IPS-20b (cell line): ENCODE measurements around the gene NDST1.
"Not testable (repeated sequence)": the region's sequence is repeated elsewhere in the genome, so short reads cannot be mapped to it uniquely, and the experiment has no call there.

Source experiments
- H3K27ac ChIP-seq: one replicate; pipeline ENCODE4 v1.5.1; 2013; ENCODE audit warnings: low read length
- H3K27me3 ChIP-seq: 2 replicates; pipeline ENCODE4 v1.6.1; 2013; ENCODE audit warnings: mild to moderate bottlenecking, low read length, inconsistent platforms; ENCODE audit not compliant: insufficient read depth
- H3K36me3 ChIP-seq: 2 replicates; pipeline ENCODE4 v1.6.1; 2013; ENCODE audit warnings: low read depth, mild to moderate bottlenecking, inconsistent platforms, low read length, moderate library complexity; ENCODE audit not compliant: insufficient read depth
- H3K4me1 ChIP-seq: 2 replicates; pipeline ENCODE4 v1.6.1; 2013; ENCODE audit warnings: mild to moderate bottlenecking, control low read depth, inconsistent platforms, low read length, moderate library complexity; ENCODE audit not compliant: insufficient read depth
- H3K4me3 ChIP-seq: 2 replicates; pipeline ENCODE4 v1.5.1; 2013; ENCODE audit warnings: mild to moderate bottlenecking, low read length, inconsistent platforms
- H3K9ac ChIP-seq: 2 replicates; pipeline ENCODE4 v1.6.1; 2013; ENCODE audit warnings: low read depth, mild to moderate bottlenecking, inconsistent platforms, low read length, moderate library complexity
- H3K9me3 ChIP-seq: 2 replicates; pipeline ENCODE4 v1.6.1; 2013; ENCODE audit warnings: mild to moderate bottlenecking, low read depth, low read length, inconsistent platforms; ENCODE audit not compliant: insufficient read depth

Gene NDST1

DNA sequence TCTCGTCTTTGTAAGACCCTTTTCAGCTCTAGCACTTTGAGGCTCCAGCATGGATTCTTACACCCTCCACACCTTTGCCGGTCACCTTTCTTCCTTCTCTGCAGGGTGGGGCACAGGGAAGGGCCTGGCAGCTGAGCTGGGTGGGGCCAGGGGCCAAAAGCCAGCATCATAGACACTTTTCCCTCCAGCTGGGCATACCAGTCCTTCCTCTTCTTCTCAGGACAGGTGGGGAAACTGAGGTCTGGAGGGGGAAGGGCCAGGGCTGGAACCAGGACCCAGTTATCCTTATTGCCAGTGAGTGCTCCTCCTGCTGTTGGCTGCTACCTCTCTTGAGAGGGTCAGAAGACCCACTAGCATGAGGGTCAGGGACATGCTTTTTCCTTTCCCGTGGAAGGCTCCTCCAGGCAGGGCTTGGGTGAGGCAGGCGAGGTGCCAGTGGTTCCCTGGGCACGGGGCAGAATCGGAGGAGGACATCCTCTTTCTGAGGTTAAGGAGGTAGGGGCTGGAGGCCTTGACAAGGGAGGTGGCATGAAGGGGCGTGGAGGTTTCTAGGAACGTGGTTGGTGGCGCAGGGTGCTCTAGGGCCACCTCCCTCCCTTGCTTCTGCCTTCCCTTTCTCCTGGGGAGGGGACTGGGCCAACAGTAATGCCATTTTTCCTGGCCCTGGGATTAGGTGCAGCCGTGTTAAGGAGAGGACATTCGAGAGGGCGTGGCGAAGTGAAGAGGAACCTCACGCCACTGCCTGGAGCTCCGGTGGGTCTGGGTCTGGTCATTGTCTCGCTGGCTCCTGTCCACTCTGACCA, at the start of gene NDST1:
Gene NDST1 (plus strand): TSS at position 658 of the 803 bp plus-strand sequence. CDS start 13,124 bp downstream, outside the sequence.
- Histone ChIP-seq H3K9me3 (no peaks in the 10 kb centered on the region), H3K27ac (no peak within 1 kb of the TSS), H3K27me3 (no peaks in the 10 kb centered on the region), H3K9ac (no peak within 1 kb of the TSS; the same call in 1 of the 2 replicates), H3K4me1 (peaks cover 30% of the 10 kb centered on the region), H3K36me3 (no peaks in the 10 kb centered on the region), H3K4me3 (no peak within 1 kb of the TSS)

DNA sequence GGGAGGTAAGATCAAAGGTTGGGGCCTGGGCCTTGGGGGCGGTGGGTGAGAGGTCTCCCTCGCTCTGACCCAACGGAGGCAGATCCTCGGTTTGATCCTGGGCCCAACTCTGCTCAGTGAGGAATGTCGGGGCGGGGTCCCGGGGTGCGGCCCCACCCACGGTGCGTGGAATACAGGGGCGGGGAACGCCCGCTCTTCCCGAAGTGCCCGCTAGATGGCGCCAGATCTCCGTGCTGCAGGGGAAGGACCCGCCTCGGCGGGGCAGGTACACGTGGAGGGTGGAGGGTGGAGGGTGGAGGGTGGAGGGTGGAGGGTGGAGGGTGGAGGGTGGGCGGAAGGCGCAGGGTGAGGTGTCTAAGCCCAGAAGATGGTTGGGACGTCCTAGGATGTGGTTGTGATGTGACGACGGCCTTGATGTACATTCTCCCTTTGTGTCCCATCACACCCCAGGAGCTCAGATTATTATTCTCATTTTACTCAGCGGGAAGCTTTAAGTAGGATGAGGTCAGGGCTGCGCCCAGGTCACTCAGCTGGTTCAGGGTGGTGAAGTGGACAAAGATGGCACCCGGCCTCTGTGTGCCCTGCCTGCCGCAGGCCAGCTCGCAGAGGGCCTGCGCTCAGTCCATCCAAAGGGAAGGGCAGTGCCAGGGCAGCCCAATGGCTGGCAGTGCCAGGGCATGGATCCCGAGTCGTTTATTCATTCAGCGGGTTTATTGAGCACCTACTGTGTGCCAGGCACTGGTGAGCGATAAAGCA, 49.0 kb upstream of the NDST1 start:
- H3K9ac ChIP-seq, result no peak overlapping the region
- no peak overlapping the region for H3K4me3 ChIP-seq
- H3K36me3 ChIP-seq, result no peaks in the 10 kb centered on the region
- no peaks in the 10 kb centered on the region for H3K27me3 ChIP-seq
- H3K4me1 ChIP-seq, result peaks cover 23% of the 10 kb centered on the region
- H3K9me3 ChIP-seq, result no peaks in the 10 kb centered on the region
- H3K27ac ChIP-seq, result no peak overlapping the region

DNA sequence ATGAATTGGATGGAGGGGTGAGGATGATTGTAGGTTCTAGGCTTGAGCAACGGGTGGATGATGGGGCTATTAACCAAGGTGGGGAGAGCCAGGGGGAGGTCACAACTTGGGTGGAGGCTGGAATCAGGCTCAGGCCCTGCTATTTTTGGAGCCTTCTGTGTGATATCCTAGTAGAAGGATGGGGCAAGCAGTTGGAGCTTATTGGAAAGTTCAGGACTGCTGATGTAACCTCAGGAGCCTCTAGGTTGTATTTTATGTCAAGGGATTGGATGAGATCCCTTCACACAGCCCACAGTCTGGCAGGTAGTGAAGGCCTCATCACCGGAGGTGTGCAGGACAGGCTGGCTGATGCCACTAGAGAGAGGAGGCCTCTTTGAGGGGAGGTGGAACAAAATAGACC, 47.1 kb upstream of the NDST1 start:
- H3K36me3 ChIP-seq, result no peaks in the 10 kb centered on the region
- H3K9me3 ChIP-seq, result no peaks in the 10 kb centered on the region
- H3K9ac ChIP-seq, result no peak overlapping the region
- no peak overlapping the region for H3K27ac ChIP-seq
- H3K27me3 ChIP-seq, result no peaks in the 10 kb centered on the region
- H3K4me3 ChIP-seq, result no peak overlapping the region
- peaks cover 28% of the 10 kb centered on the region for H3K4me1 ChIP-seq

DNA sequence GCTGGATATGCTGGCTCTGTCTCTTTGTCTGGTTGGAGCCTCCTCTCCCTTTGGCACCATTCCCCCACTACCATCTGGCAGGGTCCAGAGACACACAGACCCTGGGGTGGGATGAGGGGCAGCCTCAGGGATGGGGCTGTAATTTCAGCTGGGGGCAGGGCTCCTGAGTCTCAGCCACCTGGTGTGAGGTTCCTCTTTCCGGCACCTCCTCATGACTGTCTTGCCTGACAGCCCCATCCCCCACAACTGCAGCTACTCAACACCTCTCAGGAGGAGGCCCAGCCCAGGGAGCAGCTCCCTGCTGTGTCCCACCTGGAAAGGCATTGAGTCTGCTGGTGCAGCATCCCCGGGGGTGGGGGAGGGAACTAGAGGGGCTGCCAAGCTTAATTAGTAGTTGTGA, 46.7 kb upstream of the NDST1 start:
- Histone ChIP-seq H3K4me1 (peaks cover 28% of the 10 kb centered on the region), H3K27ac (no peak overlapping the region), H3K27me3 (no peaks in the 10 kb centered on the region), H3K9me3 (no peaks in the 10 kb centered on the region), H3K4me3 (no peak overlapping the region), H3K9ac (no peak overlapping the region), H3K36me3 (no peaks in the 10 kb centered on the region)

DNA sequence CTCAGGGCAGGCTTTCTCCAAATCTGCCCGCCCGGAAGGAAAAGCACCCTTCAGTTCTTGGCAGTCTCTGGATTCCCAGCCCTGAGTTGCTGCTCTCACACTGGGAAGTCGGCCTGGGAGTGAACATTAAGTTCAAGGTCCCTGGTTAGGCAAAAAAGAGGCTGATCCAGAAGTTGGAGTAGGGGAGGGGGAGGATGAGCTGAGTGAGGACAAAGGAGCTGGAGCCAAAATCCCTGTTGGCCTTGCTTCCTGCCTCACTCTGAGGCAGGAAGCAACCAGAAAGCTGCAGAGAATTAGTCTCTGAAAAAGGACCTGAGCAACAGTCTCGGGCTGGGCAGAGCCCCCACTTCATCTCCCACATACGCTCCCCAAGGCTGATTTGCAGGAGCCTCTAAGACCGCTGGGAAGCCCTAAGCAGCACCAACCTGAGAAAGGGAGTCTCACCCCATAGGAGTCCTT, 43.3 kb upstream of the NDST1 start:
- Histone ChIP-seq H3K27ac (peak overlapping the region; percentile 25), H3K9me3 (no peaks in the 10 kb centered on the region), H3K4me1 (peaks cover 20% of the 10 kb centered on the region), H3K36me3 (no peaks in the 10 kb centered on the region), H3K4me3 (no peak overlapping the region), H3K9ac (peak overlapping the region; percentile 38; the same call in 1 of the 2 replicates), H3K27me3 (no peaks in the 10 kb centered on the region)

DNA sequence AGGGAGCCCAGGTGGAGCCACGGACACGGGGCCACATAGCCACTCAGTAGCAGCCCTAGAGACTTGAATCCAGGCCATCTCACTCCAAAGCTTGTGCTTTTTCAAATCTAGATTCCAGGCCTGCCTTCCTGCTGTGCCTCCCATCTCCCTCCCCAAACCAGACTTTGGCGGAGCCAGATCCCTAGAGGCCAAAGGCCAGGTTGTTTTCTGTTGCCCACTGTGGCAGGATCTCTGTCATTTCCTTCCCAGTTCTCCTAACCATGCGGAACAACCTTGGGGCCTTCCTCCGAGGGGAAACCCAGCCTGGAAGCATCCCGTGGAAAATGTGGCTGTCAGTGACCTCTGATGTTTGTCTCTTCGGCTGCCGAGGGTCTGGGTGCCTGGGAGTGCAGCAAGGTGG, 42.0 kb upstream of the NDST1 start:
- no peaks in the 10 kb centered on the region for H3K27me3 ChIP-seq
- H3K9me3 ChIP-seq, result no peaks in the 10 kb centered on the region
- no peaks in the 10 kb centered on the region for H3K36me3 ChIP-seq
- peaks cover 19% of the 10 kb centered on the region for H3K4me1 ChIP-seq
- no peak overlapping the region for H3K27ac ChIP-seq
- no peak overlapping the region; the same call in 1 of the 2 replicates for H3K9ac ChIP-seq
- H3K4me3 ChIP-seq, result no peak overlapping the region

DNA sequence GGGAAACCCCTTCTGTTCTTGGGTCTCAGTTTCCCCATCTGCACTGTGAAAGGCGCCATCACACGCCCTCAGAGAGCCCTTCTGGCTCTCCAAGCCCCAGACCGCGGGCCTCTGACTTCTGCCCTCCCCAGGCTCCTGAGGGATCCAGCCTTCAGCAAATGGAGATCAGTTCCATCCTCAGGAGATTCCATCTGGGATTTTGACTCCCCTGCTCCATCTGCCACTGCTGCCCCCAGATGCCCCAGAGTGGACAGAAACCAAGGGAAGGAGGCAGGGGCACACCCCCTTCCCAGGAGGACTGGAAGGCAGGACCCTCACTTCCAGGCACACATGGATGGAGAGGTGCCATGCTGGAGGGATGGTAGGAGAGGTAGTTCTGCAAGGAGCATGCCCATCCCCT, 39.7 kb upstream of the NDST1 start:
- no peak overlapping the region for H3K27ac ChIP-seq

DNA sequence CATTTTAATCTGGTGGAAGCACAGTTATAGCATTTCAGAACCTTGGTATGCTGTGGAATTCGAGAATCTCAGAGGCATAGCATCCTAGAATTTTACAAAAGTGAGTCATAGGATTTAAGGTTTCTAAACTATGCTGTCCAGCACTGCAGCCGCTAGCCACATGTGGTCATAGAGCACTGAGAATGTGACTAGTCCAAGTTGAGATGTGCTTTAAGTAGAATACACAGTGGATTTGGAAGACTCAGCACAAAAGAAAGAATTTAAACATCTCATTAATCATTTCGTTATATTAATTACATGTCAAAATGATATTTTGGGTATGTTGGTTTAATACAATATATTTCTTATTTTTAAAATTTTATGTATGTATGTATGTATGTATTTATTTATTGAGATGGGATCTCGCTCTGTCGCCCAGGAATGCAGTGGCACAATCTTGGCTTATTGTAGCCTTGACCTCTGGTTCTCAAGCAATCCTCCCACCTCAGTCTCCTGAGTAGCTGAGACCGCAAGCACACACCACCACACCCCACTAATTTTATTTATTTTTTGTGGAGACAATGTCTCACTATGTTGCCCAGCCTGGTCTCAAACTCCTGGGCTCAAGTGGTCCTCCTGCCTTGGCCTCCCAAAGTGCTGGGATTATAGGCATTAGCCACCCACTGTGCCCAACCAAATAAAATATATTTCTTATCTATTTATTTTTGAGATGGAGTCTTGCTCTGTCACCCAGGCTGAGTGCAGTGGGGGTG, 38.0 kb upstream of the NDST1 start:
- no peak overlapping the region for H3K27ac ChIP-seq

More for the DNA sequence above, 39.7 kb upstream of the NDST1 start:
- no peaks in the 10 kb centered on the region for H3K9me3 ChIP-seq
- no peaks in the 10 kb centered on the region for H3K27me3 ChIP-seq
- no peak overlapping the region for H3K9ac ChIP-seq
- H3K4me1 ChIP-seq, result peaks cover 8% of the 10 kb centered on the region
- H3K4me3 ChIP-seq, result no peak overlapping the region
- no peaks in the 10 kb centered on the region for H3K36me3 ChIP-seq

DNA sequence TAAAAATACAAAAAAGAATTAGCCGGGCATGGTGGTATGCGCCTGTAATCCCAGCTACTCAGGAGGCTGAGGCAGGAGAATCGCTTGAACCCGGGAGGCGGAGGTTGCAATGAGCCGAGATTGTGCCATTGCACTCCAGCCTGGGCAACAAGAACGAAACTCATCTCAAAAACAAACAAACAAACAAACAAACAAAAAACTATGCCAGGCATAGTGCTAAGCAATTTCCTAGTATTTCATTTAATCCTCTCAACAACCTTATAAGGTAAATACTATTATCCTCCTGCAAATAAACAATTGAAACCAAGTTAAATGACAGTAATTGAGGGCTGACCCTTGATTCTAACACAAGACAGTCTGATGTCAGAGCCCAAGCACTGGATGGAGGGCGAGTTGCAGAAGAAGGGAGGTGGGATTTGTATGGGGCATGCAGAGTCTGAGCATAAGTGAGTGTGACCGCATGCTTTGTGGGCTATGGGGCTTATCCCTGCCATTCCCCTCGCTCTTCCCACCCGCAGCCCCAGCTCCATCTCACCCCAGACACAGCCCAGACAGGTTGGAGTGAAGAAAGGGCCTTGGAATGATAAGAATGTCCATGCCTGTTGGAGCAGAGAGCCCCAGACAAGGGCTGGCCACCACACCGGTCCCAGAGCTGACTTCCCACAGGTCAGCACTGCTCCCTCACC, 34.1 kb upstream of the NDST1 start:
- no peak overlapping the region for H3K27ac ChIP-seq
- H3K4me3 ChIP-seq, result no peak overlapping the region
- H3K27me3 ChIP-seq, result no peaks in the 10 kb centered on the region
- no peaks in the 10 kb centered on the region for H3K9me3 ChIP-seq
- H3K4me1 ChIP-seq, result peaks cover 10% of the 10 kb centered on the region
- H3K36me3 ChIP-seq, result no peaks in the 10 kb centered on the region
- H3K9ac ChIP-seq, result no peak overlapping the region

More for the DNA sequence above, 38.0 kb upstream of the NDST1 start:
- Histone ChIP-seq H3K4me3 (no peak overlapping the region), H3K9me3 (no peaks in the 10 kb centered on the region), H3K27me3 (no peaks in the 10 kb centered on the region), H3K4me1 (peaks cover 9% of the 10 kb centered on the region), H3K36me3 (no peaks in the 10 kb centered on the region), H3K9ac (no peak overlapping the region)

DNA sequence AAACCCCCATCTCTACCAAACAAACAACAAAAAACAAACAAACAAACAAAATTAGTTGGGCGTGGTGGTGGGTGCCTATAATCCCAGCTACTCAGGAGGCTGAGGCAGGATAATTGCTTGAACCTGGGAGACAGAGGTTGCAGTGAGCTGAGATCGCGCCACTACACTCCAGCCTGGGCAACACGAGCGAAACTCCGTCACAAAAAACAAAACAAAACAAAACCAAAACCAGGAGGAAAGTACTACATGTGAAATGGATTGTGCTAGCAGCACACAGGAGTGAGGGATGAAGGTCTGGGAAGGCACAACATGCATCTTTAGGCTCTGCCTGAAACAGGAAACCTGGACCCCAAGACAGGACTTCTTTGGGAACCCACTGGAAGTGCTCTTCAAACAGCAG, 31.4 kb upstream of the NDST1 start:
- H3K36me3 ChIP-seq, H3K27ac ChIP-seq, H3K9ac ChIP-seq, H3K27me3 ChIP-seq, H3K4me3 ChIP-seq, H3K9me3 ChIP-seq, H3K4me1 ChIP-seq: not testable (repeated sequence)

DNA sequence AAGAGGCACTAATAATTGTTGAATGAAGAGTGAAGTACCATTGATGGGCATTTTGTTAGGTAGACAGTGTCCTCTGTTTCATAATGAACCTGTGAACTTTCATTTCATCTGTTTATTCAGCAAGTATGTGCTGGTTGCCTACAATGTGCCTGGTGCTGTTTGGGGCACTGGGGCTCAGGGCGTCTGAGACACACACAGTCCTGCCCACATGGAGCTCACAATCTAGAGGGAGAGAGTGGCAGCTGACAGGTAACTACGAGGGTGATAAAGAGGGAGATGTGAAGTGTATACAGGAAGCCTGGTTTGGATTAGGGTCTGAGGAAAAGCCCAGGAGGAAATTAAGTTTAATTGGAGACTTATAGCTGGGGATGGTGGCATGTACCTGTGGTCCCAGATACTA, 28.5 kb upstream of the NDST1 start:
- Histone ChIP-seq H3K27ac (no peak overlapping the region), H3K27me3 (no peaks in the 10 kb centered on the region), H3K4me3 (no peak overlapping the region), H3K9ac (no peak overlapping the region), H3K9me3 (no peaks in the 10 kb centered on the region), H3K36me3 (no peaks in the 10 kb centered on the region), H3K4me1 (peaks cover 11% of the 10 kb centered on the region; the same call in 1 of the 2 replicates)
